HG02571 (cell line): ENCODE measurements around the gene PHF21A.
"Not testable (repeated sequence)": the region's sequence is repeated elsewhere in the genome, so short reads cannot be mapped to it uniquely, and the experiment has no call there.

Experiments
- ATAC-seq: cut with Tn5 transposase; IDR thresholded peaks from one replicate; pipeline ENCODE4 v1.9.1; 2021; ENCODE audit warnings: mild to moderate bottlenecking, moderate library complexity; ENCODE audit not compliant: unreplicated experiment

PHF21A gene

GRCh38 chr11:46120346-46121300 lies 631 bp downstream of the PHF21A start:
- ATAC-seq, result peak; percentile 12

DNA sequence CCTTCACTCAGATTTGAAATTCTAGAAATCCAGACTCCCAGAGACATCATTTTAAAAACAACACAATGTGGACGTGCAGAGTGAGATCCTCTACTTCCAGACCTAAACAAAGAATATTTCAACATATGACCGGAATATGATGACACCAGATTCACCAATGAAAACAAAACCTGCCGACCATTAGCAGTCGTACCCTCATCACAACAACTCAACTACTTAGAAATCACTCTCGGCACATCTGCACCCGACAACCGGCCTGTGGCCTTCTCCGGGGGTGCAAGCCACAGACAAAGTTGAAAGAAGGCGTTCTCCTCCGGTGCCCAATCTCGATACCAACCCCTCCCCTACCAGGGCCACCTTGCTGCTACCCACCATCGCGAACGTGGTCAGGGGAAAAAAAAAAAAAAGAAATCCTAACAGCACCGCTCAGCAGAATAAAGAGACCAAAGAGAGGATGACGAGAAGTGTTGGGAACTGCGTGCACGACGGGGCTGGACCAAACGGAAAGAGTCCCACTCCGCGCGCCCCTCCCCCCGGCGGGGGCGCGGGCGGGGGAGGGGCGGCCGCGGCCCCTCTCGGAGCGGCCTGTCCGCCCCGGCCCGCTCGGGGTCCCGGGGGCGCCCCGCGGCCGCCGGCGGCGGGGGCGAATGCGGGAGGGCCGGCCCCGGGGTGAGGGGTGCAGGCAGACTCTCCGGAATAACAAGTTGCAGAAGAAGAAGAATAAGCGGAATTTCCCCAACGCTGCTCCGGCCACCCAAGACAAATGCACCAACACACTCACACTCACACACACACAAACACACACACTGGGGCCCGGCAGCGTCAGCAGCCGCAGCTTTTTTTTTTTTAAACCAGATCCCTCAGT lies 1.7 kb downstream of the PHF21A start:
- no peak for ATAC-seq

DNA sequence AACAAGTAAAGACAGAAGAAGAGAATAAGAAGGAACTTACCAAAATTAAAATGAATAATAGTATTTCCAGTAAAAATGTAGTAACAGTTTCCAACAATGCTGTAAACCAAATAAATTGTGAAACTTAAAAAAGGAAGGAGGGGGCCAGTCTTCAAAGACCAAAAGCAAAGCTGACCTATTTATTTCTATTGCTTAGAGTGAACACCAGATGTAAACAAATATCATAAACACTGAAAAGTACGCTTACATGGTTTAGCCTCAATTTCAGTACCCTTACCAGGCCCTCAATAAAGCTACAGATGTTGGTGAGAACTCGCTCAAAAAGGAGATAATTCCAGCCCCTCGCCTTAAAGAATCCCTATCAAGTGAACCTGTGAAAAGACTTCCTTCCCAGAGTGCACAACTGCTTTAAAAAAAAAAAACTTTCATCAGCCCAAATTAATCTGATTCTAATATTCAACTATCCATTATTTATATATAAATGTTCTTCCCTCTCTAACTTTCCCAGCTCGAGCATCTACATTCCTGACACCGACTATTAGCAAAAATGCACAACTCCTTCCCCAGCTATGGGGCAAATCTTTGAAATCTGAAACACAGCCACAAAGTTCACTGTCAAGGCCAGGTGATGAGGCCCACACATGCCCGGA lies 2.4 kb downstream of the PHF21A start:
- no peak for ATAC-seq

DNA sequence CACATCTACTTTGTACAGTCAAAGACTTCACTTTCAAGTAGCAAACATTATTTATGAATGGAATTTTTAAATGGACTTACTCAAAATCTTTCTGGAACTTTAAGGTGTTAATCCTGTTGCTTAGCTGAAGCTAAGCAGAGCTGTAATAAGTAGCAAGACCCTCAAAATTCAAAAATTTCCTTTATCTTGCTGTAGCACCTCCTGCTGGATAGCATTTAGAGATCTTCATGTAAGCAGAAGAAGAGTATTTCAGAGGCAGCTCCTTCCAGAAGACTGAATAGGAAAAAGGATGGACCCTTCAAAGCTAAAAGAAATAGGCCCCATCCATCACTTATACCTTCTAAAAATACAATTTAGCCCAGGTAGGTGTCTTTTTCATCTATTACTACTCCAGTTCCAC lies 3.4 kb downstream of the PHF21A start:
- no peak for ATAC-seq

DNA sequence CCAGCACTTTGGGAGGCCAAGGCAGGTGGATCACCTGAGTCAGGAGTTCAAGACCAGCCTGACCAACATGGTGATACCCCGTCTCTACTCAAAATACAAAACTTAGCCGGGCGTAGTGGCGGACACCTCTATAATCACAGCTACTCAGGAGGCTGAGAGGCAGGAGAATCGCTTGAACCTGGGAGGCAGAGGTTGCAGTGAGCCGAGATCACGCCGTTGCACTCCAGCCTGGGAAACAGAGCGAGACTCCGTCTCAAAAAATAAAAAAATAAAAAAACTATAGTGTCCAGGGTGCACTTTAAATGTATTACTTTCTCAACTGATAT lies 4.6 kb downstream of the PHF21A start:
- not testable (repeated sequence) for ATAC-seq

DNA sequence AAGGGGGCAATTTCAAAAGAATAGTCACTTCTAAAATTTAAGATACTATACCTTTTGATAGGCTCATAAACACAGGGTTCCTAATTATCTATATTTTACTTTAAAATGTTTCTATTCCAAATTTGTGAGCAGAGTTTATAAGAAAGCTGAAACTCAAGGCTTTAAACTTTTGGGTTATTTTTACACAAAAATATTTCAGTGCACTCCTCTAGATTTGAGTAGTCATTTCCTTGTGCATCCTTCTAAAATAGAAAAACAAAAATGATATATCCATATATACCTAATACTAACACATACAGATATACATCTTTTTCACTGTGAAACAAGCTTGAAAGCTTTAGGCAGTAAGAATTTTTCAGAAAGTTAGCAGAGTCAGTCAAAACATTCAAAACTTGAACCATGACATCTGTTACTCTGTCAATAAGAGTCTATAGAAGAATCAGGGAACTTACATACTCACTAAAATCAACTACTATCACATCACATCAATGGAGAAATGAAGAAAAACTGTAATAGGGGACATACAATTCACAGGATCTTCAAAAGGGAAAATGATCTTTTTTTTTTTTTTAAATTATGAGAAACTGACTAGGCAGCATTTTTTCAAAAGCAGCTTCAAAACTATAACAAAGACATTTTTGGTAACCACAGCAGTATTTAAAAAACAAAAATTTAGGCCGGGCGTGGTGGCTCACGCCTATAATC lies 5.1 kb downstream of the PHF21A start:
- no peak for ATAC-seq

DNA sequence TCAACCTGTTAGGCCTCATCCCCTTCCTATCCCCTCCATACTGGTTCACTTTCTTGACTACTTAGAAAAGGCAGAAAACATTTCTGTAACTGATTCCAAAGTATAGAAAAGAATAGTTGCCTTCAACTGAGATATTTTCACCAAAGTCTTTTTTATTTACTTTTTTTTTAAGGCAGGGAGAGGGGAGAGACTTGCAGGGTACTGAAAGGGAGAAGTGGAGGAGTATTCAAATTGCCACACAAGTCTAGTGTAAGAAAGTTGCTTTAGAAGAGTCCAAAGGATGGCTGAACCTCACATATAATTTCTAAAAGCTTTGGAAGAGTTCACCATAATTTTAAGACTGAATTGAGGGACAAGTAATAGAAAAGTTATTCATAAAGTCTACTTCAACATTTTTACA lies 6.3 kb downstream of the PHF21A start:
- no peak for ATAC-seq

GRCh38 chr11:46114378-46114777 lies 6.9 kb downstream of the PHF21A start:
- ATAC-seq, result no peak

GRCh38 chr11:46112961-46113607 lies 8.2 kb downstream of the PHF21A start:
- ATAC-seq, result no peak

- no peak for ATAC-seq
Measured at GRCh38 chr11:46108751-46109150, 12.5 kb downstream of the PHF21A start.

DNA sequence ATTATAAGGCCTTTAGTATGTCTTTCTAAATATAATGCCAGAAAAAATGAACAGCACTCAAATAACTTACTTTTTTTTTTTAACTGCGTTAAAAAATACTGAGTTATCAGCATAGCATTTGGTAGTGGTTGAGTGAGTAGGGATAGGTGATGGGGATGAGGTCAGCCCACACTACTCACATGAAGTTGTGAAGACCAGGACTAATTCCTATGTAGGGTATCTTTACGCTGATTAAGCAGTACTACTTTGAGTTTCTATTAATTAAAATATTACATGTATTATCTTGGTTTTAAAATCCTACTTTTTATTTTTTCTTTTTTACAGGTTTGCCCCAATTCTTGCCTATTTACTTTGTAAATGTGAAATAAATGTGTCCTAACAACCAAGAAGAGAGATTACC lies 13.5 kb downstream of the PHF21A start:
- ATAC-seq, result no peak

- no peak for ATAC-seq
Measured at GRCh38 chr11:46107408-46107718, 13.9 kb downstream of the PHF21A start.

DNA sequence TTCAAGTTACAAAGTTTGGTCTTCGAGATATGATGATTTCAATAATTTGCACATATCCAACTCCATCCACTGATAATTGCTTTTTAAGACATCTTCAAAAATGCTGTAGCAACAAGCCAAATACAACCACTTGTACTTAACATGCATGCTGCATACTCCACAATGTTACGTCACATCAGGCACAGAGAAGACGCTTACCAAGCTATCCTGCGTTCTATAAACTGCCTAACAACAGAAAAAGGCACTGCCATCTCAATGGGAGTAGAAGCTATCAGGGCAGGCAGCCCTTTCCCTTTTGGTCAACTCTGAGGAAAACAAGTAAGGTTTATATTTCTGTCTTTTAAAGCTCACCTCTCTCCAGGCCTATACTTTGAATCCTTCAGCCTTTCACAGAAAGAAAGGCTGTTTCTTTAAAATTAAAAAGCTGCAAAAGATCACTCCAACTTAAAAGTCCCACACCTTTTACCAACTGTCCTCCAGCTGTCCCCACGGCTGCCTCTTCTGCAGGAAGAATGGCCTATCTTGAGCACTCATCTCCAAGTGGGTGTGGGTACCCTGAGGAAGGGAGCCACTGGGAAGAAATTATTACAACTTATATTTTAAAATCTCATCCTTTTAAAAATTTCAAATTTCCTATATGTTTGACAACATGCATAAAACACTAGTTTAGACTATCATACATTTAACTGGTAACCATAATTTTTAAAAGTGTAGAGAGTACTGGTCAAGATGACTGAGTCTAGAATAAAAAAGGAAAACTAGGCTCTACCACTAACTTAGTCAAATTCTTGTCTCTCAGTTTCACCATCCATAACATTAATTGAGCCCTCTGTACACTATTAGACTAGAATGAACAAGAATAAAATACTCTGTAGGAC lies 14.5 kb downstream of the PHF21A start:
- ATAC-seq, result no peak

DNA sequence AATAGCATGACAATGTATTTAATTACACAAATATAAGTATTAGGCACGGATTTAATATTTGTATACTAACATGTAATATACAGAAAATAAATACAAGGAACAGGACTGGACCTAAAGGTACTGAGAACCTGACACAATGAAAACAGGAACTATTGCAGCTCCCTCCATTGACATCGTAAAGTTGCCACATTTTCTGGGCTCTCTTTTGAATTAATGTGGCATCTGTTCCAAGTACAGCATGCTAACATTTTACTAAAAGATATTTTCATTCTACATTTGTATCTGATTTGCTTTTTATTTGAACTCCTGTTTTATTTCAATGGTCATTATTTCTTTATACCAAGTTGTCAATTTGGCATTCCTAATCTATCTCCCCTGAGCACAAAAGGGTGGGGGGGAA lies 15.3 kb downstream of the PHF21A start:
- no peak for ATAC-seq

GRCh38 chr11:46105134-46105628 lies 16.1 kb downstream of the PHF21A start:
- ATAC-seq, result no peak

GRCh38 chr11:46102843-46103242 lies 18.4 kb downstream of the PHF21A start:
- no peak for ATAC-seq

- peak; percentile 75 for ATAC-seq
Measured at GRCh38 chr11:46100670-46101069, 20.6 kb downstream of the PHF21A start.

GRCh38 chr11:46099963-46100316 lies 21.3 kb downstream of the PHF21A start:
- ATAC-seq, result no peak

DNA sequence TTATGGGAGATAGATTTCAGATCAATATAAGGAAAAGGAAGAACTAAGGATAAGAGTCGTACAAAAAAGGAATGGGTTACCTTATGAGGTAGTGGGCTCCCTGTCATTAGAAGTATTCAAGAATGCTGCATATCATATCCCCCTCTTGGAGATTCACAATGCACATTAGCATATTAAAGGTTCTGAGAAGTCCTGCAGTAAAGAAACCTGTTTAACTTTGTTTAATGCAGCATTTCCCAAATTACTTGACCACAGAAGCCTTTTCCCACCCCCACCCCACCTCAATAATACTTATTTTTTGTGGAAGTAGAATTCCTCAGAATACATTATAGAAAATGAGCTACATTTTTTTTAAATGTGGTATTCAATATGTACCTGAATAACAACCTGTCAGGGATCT lies 30.9 kb downstream of the PHF21A start:
- no peak for ATAC-seq
